B cell (primary cell): ENCODE results near the gene ISLR.

ENCODE experiments used
- CTCF ChIP-seq: fragments of 200-600 bp; IDR thresholded peaks from one replicate; pipeline ENCODE4 v1.8.0; 2022; ENCODE audit warnings: antibody characterized with exemption, mild to moderate bottlenecking
- EZH2 ChIP-seq: IDR thresholded peaks from 2 replicates; pipeline ENCODE4 v1.6.1; 2012; ENCODE audit warnings: borderline replicate concordance, low read depth, mild to moderate bottlenecking, moderate library complexity, low read length; ENCODE audit not compliant: insufficient read depth, poor library complexity, severe bottlenecking

- no peak for TF ChIP-seq CTCF
- no peak for TF ChIP-seq EZH2
These were observed 27.4 kb downstream of the ISLR start for GRCh38 chr15:74200871-74201419.
